NCI-H524 treated with DMSO at 0.1 percent for 48 hours (cell line): ENCODE data around the gene SLC25A2.
"Not testable (repeated sequence)": the region's sequence is repeated elsewhere in the genome, so short reads cannot be mapped to it uniquely, and the experiment has no call there.

Experiments used
- DNase-seq: peaks from one replicate; lab custom pipeline; 2025; lab: John Stamatoyannopoulos, UW

Gene SLC25A2

GRCh38 chr5:141303756-141304155 is at the start of gene SLC25A2:
TSS of gene SLC25A2 (minus strand) at chr5:141304049. CDS start at chr5:141303865, 184 bp downstream.
- DNase-seq = no peak

- no peak for DNase-seq
Measured at GRCh38 chr5:141351591-141351990, 47.7 kb upstream of the SLC25A2 start.

- DNase-seq = no peak
Measured at GRCh38 chr5:141349917-141350619, 46.2 kb upstream of the SLC25A2 start, which contains the start of gene PCDHGB1. TSS of gene PCDHGB1 (plus strand) at chr5:141350099. CDS start at chr5:141350261, 162 bp downstream.

- DNase-seq = not testable (repeated sequence)
Measured at GRCh38 chr5:141346017-141346416, 42.2 kb upstream of the SLC25A2 start.

- no peak for DNase-seq
Measured at GRCh38 chr5:141345327-141345726, 41.5 kb upstream of the SLC25A2 start.

GRCh38 chr5:141343953-141344463 is 40.2 kb upstream of the SLC25A2 start:
- DNase-seq = no peak

- DNase-seq = no peak
Measured at GRCh38 chr5:141343242-141343952, 39.5 kb upstream of the SLC25A2 start, which contains the start of gene PCDHGA3. TSS of gene PCDHGA3 (plus strand) at chr5:141343829. CDS start at chr5:141344034, 205 bp downstream.

GRCh38 chr5:141342773-141343172 is 38.9 kb upstream of the SLC25A2 start:
- no peak for DNase-seq

GRCh38 chr5:141340781-141341354 is 37.0 kb upstream of the SLC25A2 start:
- not testable (repeated sequence) for DNase-seq

- no peak for DNase-seq
Measured at GRCh38 chr5:141338538-141339306, 34.9 kb upstream of the SLC25A2 start, which contains the start of gene PCDHGA2. TSS of gene PCDHGA2 (plus strand) at chr5:141338760.

GRCh38 chr5:141332571-141332970 is 28.7 kb upstream of the SLC25A2 start:
- DNase-seq = not testable (repeated sequence)

- no peak for DNase-seq
Measured at GRCh38 chr5:141330299-141331080, 26.6 kb upstream of the SLC25A2 start, which contains the start of gene PCDHGA1. TSS of gene PCDHGA1 (plus strand) at chr5:141330514.

- no peak for DNase-seq
Measured at GRCh38 chr5:141328231-141328630, 24.4 kb upstream of the SLC25A2 start.

- DNase-seq = no peak
Measured at GRCh38 chr5:141326088-141326854, 22.4 kb upstream of the SLC25A2 start.

- no peak for DNase-seq
Measured at GRCh38 chr5:141322261-141322660, 18.4 kb upstream of the SLC25A2 start.

GRCh38 chr5:141320225-141321169 is 16.6 kb upstream of the SLC25A2 start, which contains the start of gene TAF7:
TSS of gene TAF7 (minus strand) at chr5:141320784. CDS start at chr5:141320044, 740 bp downstream.
- peak; percentile 34 for DNase-seq

GRCh38 chr5:141319699-141320098 is 15.8 kb upstream of the SLC25A2 start:
- no peak for DNase-seq

- no peak for DNase-seq
Measured at GRCh38 chr5:141319202-141319601, 15.4 kb upstream of the SLC25A2 start.

GRCh38 chr5:141316963-141317362 is 13.1 kb upstream of the SLC25A2 start:
- DNase-seq = not testable (repeated sequence)
